Left hindlimb (tissue), 1 donor: ENCODE results near the gene ZDHHC4.

Experiments used
- DNase-seq: peaks from one replicate; pipeline ENCODE4 v3.0.0-alpha.2; 2018

The ZDHHC4 gene

DNA sequence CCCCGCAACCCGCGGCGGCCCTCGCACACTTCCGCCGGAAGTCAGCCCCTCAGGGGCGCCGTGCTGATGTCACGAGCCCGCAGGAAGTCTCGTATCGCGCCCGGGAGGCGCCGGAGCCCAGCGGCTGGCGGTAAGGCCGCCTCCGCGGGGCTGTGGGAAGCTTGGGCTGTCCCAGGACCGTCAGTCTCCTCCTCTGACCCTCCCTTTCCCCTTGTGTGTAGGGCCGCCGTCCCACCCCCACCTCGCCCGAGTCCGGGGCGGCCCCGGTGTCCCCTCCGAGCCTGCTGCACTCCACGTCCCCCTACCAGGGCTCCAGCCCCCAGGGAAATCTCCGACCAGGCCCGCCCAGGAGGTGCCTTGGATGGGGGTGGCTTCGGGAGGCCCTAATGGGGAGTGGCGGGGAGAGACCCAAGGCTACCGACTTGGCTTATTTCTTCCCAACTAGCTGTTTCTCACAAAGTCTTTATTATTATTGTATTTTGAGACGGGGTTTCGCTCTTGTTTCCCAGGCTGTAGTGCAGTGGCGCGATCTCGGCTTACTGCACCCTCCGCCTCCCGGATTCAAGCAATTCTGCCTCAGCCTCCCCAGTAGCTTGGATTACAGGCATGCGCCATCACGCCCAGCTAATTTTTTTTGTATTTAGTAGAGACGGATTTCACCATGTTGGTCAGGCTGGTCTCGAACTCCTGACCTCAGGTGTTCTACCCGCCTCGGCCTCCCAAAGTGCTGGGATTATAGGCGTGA lies at the start of gene ZDHHC4:
Gene ZDHHC4, plus strand, starts transcription at position 86 of the 745 bp plus-strand sequence. CDS start 3,108 bp downstream, outside the sequence.
- peak; percentile 94 for DNase-seq

DNA sequence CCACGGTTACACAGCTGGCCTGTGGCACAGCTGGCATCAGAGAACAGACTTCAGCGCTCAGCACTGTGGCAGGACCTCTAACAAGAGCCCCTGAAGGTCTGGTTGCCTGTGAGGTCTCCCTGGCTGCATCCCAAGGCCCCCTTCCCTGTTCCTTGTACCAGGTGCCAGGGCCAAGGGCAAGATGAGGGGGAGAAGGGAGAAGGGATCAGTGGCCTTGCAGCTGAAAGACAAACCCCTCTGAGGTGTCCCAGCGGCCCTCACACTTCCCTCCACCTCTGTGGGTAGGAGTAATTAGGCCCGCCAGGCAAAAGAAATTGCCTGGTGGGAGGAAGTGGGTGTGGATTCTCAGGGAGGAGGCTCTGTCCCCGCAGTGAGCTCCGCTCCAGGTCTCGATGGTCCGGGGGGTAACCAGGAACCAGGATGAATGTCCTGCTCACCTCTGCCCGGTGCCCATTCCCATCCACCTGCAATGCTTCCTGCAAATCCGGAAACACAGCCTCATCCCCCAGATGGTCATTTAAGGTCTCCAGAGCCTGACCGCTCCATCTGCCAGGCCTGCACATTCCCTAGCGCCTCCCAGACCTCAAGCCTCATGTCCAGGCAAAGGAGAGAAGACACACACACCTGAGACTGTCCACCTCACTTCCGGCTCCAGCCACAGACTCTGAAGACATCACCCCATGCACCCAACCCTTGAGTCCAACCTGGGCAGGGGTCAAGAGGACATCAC lies 48.7 kb upstream of the ZDHHC4 start:
- DNase-seq: no peak

GRCh38 chr7:6529643-6530042 lies 47.6 kb upstream of the ZDHHC4 start:
- no peak for DNase-seq

GRCh38 chr7:6530626-6531491 lies 46.4 kb upstream of the ZDHHC4 start:
- no peak for DNase-seq

- no peak for DNase-seq
Measured at GRCh38 chr7:6531492-6532279, 45.6 kb upstream of the ZDHHC4 start.

GRCh38 chr7:6532516-6532915 lies 44.7 kb upstream of the ZDHHC4 start:
- no peak for DNase-seq

- no peak for DNase-seq
Measured at GRCh38 chr7:6533893-6534495, 43.3 kb upstream of the ZDHHC4 start.

GRCh38 chr7:6536262-6537260 lies 40.7 kb upstream of the ZDHHC4 start:
- peak; percentile 51 for DNase-seq

- no peak for DNase-seq
Measured at GRCh38 chr7:6542368-6542767, 34.9 kb upstream of the ZDHHC4 start.

DNA sequence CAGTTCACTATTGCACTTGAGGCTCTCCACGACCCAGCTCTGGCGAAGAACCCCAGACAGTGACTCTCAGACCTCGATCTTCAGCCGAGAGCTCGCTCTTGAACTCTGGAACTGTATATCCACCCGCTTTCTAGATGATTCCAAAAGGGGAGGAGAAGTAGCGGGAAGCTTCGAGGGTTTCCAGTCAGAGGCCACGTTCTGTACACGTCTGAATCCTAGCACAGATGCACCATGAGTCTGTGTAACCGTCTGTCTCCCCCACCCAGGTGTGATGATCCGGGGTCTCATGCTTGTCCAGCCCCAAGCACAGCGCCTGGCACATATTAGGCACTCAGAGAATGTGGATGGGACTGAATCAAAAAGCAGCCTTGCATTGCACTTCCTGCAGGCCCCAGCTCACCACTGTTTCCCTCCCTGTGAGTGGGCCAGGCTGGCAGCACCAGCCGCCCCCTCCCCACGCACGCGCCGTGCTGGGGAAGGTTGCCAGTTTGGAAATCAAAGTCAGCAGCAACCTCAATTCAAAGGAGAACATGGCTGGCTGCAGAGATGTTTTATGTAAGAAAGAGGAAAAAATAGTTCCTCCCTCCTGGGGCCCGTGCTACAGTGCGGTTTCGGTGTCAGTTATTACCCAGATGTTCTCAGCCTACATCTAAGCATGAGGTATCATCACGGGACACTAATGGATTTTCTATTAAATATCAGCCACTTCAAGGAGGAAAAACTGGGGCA lies 31.7 kb upstream of the ZDHHC4 start:
- no peak for DNase-seq

DNA sequence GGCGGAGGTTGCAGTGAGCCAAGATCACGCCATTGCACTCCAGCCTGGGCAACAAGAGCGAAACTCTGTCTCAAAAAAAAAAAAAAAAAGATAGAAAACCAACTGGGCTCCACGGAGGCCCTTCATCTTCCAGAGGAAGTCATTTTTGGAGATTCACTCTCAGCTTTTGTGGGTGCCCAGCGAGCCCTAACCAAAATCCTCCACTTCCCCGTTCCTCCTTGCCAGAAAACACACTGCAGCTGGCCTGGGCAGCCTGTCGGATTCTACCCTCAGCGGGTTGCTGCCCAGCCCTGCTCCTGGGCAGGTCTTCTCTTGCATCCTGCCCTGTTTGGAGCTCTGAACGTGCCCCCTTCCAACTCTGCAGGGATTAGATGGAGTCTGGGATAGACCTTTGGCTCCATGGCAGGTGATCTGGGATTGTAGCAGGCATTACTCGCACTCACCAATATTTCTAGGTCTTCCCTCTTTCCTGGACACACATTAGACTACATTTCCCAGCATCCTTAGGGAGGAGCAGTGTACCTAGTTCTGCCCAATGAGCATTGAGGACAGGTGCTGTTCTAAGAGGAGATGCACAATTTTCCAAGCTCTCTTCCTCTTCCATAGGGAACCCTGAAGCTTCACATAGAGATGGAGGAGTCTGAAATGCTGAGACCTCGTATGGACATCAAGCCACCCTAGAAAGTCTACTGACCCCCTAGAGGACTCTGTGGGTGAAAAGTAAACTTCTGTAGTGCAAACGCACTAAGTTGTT lies 30.6 kb upstream of the ZDHHC4 start:
- no peak for DNase-seq

- DNase-seq: no peak
Measured at GRCh38 chr7:6547400-6547799, 29.9 kb upstream of the ZDHHC4 start.

DNA sequence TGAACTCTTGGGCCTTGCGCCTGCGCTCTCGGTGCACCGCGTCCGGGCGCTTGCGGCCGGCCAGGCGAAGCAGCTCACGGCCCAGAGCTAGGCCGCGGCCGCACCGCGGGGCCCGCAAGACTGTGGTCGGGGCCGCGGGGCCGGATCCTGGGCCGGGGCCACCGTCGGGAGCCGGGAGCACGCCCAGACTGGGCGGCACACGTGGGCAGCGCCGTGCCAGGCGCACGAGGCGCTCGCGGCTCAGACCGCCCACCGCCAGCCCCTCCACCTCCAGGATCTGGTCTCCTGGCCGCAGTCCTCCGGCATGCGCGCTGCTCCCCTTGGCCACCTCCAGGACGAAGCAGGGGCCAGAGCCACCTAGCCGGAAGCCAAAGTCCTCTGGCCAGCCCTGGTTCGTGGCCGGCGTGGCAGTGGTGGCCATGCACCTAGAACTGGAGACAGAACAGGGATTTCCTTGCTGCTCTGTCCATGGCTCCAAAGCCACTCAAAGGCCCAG lies 26.2 kb upstream of the ZDHHC4 start, which contains the start of gene GRID2IP:
Gene GRID2IP, minus strand, starts transcription at position 446 of the 496 bp plus-strand sequence. Its CDS starts 25 bp downstream, at position 421.
- no peak for DNase-seq

- DNase-seq: no peak
Measured at GRCh38 chr7:6553448-6554044, 23.7 kb upstream of the ZDHHC4 start.

DNA sequence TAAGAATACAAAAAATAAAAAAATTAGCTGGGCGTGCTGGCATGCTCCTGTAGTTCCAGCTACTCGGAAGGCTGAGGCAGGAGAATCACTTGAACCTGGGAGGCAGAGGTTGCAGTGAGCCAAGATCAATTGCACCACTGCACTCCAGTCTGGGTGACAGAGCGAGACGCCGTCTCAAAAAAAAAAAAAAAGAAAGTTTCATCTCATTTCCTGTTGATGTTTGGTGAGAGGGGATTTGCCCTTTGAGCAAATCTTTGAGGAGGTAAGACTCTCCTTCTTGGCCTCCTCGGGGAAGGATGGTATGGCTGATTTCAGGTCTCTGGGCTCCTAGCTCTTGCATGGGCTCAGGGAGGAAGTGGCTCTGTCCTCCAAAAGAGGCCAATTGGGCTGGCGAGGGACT lies 22.4 kb upstream of the ZDHHC4 start:
- no peak for DNase-seq

GRCh38 chr7:6556196-6556595 lies 21.1 kb upstream of the ZDHHC4 start:
- no peak for DNase-seq

- DNase-seq: no peak
Measured at GRCh38 chr7:6558837-6559236, 18.4 kb upstream of the ZDHHC4 start.

DNA sequence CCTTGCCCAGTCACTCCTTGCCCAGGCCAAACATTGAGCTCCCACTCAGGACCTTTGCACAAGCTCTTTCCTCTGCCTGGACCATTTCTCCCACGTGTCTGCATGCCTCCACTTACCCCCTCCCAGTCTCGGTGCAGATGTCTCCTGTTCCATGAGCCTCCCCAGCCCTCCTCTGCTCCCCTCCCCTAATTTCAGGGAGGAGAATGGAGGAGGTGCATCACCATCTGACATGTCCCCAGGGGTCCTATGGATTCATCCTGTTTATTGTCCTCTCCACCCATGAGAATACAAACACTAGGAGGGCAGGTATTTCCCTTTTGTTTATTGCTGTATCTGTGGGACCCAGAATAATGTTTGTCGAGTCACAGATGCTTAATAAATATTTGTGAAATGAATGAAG lies 17.4 kb upstream of the ZDHHC4 start:
- no peak for DNase-seq

DNA sequence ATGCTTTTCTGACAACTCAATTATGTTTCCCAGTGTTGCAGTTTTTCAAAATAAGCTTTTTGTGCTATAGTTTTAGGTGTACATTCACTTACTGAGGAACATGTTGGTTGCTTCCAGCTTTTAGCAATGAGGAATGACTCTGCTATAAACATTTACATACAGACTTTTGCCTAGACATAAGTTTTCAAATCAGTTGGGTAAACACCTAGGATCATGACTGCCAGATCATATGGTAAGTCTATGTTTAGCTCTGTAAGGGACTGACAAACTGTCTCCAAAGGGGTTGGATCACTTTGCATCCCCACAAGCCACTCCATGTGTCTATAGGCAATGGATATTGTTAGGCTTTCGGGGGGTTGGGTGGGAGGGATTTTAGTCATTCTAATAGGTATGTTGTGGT lies 15.1 kb upstream of the ZDHHC4 start:
- no peak for DNase-seq
